Stimulated activated CD8-positive, alpha-beta memory T cell treated with anti-CD3 and anti-CD28 coated beads, Interleukin-15, amount 100 ng/mL, for 24 hours (primary cell): Measurements from ENCODE around the gene LSP1.

Experiments
- DNase-seq: peaks from one replicate; pipeline ENCODE4 v3.0.0-alpha.2; 2020; ENCODE audit warnings: low read depth

Gene LSP1

GRCh38 chr11:1890856-1891830, 38.3 kb downstream of the LSP1 start:
- no peak for DNase-seq

- no peak for DNase-seq
Measured at GRCh38 chr11:1891831-1892115, 38.9 kb downstream of the LSP1 start, which contains the start of gene PRR33. PRR33 (minus strand) TSS chr11:1891895; CDS start chr11:1890584, 1,311 bp downstream.

GRCh38 chr11:1892116-1892515, 39.2 kb downstream of the LSP1 start:
- DNase-seq = no peak

GRCh38 chr11:1892558-1892957, 39.7 kb downstream of the LSP1 start:
- no peak for DNase-seq

- no peak for DNase-seq
Measured at GRCh38 chr11:1893581-1894359, 40.9 kb downstream of the LSP1 start.

GRCh38 chr11:1894759-1895158, 41.9 kb downstream of the LSP1 start:
- no peak for DNase-seq

- DNase-seq = no peak
Measured at GRCh38 chr11:1896468-1896867, 43.6 kb downstream of the LSP1 start.

- DNase-seq = no peak
Measured at GRCh38 chr11:1896923-1897322, 44.0 kb downstream of the LSP1 start.

GRCh38 chr11:1899090-1899489, 46.2 kb downstream of the LSP1 start:
- DNase-seq = no peak

GRCh38 chr11:1899686-1900085, 46.8 kb downstream of the LSP1 start:
- DNase-seq = no peak

GRCh38 chr11:1906181-1906580, 53.3 kb downstream of the LSP1 start:
- no peak for DNase-seq

- DNase-seq = no peak
Measured at GRCh38 chr11:1906611-1907423, 53.9 kb downstream of the LSP1 start.

- no peak for DNase-seq
Measured at GRCh38 chr11:1908618-1909017, 55.7 kb downstream of the LSP1 start.

- no peak for DNase-seq
Measured at GRCh38 chr11:1909524-1909923, 56.6 kb downstream of the LSP1 start.

- DNase-seq = no peak
Measured at GRCh38 chr11:1912289-1912878, 59.5 kb downstream of the LSP1 start.

GRCh38 chr11:1913271-1914060, 60.6 kb downstream of the LSP1 start:
- DNase-seq = no peak

- DNase-seq = no peak
Measured at GRCh38 chr11:1915795-1916131, 62.9 kb downstream of the LSP1 start.

- DNase-seq = no peak
Measured at GRCh38 chr11:1916132-1916985, 63.5 kb downstream of the LSP1 start.

GRCh38 chr11:1916986-1917522, 64.2 kb downstream of the LSP1 start:
- no peak for DNase-seq
